HCEC 1CT (cell line): ENCODE measurements around the gene KLHL28.
A peak's percentile ranks its signal among the peaks of the same experiment; 100 is the strongest.
"Not testable (repeated sequence)": the region's sequence is repeated elsewhere in the genome, so short reads cannot be mapped to it uniquely, and the experiment has no call there.

Source experiments
- DNase-seq: peaks from one replicate; pipeline ENCODE4 v3.0.0-alpha.2; 2017

Gene KLHL28

DNA sequence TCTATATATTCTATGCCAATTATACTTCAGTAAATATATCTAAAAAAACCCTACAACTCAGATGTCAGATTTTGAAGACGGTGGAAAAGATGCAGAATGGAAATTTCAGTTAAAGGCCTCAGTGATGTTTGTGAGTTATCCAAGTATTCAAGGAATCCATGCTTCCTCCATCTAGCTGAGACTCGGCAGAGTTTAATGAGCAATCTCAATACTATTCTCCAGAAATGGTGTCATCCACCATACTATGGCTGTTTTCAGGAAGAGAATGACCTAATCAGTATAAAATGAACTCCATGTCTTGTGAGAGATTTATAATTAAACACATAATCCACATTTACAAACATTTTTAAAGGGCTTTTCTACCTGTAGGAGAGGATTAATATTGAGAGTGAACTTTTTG lies 66.0 kb downstream of the KLHL28 start:
- DNase-seq: peak; percentile 89

DNA sequence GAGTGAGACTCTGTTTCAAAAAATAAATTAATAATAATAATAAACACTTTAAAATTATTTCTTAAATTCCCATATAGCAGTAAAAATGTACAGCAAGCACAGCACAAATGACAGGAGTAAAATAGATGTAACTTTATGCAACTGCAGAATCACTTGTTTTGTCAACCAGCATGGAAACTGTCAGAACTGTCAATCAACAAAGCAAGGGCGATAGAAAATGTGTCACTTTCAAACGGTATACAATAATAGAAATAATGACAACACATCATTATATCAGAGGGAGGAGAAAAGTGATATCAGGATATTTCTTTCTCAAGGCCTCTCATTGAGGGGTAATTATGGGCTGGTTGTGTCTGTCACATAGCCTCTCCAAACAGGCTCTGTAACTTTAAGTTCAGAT lies 68.2 kb downstream of the KLHL28 start:
- no peak for DNase-seq

DNA sequence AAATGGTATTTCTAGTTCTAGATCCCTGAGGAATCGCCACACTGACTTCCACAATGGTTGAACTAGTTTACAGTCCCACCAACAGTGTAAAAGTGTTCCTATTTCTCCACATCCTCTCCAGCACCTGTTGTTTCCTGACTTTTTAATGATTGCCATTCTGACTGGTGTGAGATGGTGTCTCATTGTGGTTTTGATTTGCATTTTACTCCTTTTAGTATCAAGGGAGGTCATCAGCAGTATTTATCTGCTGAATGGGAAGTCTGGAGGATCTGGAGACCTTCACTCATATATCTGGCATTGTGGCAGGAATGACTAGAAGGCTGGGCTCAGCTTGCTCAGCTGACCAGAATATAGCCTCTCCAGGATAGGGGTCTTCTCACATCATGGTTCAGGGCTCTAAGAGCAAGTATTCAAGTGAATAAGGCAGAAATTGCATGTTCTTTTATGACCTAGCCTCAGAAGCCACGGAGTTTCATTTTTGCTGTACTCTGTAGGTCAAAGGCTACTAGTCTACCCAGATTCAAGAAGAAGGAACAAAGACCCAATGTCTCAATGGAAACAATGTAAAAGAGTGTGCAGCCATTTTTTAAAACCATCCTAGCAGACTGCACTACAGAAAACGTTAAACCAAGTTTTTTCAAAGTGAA lies 69.9 kb downstream of the KLHL28 start:
- not testable (repeated sequence) for DNase-seq

DNA sequence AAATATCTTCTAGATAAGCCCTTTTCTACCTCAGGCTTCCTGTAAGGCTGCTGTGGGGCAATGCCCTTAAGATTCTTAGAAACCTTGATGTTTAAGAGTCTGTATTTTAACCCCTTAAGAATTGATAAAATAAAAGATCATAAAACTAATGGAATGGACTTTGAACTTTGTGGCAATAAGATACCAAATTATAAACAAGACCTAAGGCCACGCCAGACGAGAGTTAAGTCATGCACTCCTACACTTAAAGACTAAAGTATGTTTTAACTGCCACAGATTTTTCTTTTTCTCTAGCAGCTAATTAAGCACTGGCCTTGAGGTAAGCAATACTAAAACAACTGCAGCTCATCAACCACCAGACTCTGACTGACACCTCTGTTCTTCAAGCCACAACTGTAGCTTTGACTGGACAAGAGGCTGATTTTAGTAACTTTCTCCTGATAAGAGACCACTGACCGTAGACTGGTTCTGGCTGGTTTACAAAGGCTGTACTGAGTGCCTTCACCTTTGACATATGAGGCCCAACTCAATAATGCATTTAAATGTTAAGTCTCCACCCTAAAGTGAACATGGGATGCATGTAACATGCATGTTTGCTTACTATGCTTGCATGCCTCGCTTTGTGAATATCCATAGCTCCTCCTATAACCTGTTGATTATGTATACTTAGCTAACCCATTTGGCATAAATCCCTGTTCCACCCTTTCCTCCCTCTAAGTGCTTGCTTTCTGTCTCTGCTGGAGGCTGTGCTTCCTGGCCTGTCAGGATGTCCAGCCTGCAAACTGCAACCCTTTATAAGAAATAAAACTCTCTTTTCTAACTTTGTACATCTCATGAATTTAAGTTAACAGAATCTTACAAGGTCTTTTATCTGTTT lies 71.9 kb downstream of the KLHL28 start:
- DNase-seq: no peak

DNA sequence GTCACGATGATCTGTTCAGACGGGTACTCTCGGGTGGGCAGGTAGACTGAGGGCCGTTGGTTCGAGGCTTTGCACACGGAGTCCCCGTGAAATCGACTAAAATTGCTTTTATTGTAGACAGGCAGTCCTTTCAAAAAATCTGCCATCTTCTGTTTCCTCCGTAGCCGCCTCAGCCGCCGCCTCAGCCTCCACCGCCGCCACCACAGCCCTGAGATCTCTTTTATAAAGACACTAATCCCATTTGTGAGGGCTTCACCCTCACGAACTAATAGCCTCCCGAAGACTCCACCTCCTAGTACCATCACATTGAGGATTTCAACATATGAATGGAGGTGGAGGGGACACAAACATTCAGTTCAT lies 74.2 kb downstream of the KLHL28 start:
- DNase-seq: no peak

DNA sequence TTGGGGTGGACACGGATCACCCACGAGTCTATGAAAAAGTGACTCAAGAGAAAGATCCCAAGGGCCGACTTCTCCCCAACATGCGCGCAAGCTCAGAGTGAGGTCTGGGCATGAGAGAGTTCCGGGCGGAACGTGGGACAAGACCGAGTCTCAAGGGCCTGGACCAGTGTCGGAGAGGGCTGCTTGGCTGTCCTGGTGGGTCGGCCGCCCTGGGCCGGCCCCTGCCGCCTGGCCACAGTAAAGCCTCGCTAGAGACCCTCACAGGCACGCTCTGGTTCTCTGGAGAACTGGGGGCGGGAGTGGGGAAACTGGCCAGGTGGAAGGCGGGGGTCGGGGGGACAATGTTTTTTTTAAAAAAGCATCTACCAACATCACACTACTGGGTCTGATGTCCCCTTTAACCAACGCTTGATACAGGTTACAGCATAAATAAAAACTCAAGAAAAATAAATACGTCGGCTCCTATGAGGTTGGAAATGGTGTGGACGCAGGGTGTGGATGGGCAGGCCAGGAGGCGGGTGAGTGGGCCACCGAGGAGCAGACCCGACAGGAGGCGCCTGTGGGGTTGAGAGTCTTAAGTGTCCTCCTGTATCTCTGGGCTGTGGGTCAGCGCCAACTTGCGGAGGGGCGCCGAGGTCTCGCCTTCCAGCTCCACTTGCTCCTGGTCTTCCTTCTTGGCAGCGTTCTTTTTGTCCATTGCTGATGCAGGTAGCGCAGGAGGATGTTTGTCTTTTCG lies 74.7 kb downstream of the KLHL28 start:
- DNase-seq: no peak

DNA sequence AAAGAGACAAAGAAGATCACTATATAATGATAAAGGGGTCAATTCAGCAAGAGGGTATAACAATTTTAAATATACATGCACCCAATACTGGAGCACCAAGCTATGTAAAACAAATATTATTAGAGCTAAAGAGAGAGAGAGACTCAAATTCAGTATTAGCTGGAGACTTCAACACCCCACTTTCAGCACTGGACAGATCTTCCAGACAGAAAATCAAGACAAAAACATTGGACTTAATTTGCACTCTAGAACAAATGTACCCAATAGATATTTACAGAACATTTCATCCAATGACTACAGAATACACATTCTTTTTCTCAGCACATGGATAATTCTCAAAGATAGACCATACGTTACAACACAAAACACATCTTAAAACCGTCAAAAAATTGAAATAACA lies 81.0 kb downstream of the KLHL28 start:
- DNase-seq: no peak
